Left colon (tissue), 2 donors: ENCODE measurements around the gene LCOR. TPM values are rescaled to one million over a fixed set of nuclear protein-coding genes. Genes with fewer than 3 reads are reported as not detected.
"Not testable (repeated sequence)": the region's sequence is repeated elsewhere in the genome, so short reads cannot be mapped to it uniquely, and the experiment has no call there.

Experiments
- ATAC-seq: fragments of 200-7000 bp; cut with Tn5 transposase; one replicate; pipeline ENCODE4 v1.9.1; 2020; ENCODE audit warnings: mild to moderate bottlenecking, moderate library complexity
- DNase-seq, 2 donors: peaks; one replicate each; pipeline ENCODE4 v3.0.0-alpha.2; 2020
- intact Hi-C, 2 donors: fragments of 100-400 bp; cut with DNase I in 1 of 2; cut with micrococcal nuclease in 1 of 2; formaldehyde crosslinking; loops; one replicate each; pipeline versions ENCODE4 v1.11.2 to v1.14.0; 2022; cut with DNase I, micrococcal nuclease
- long read RNA-seq: library from polyadenylated mRNA; unstranded; transcript quantifications from one replicate; pipeline ENCODE4 v2.0.0, GENCODE V29; 2021
- total RNA-seq, 2 donors: library from RNA; stranded (reverse); fragmentation: NEBNext Ultra II Directional; extraction: Animal tissue kit (Norgen Biotek cat#: 25700); gene quantifications; one replicate each; pipeline ENCODE4 v1.2.1, GENCODE V29; 2021
- donor health status: DM: no; HTN: no; CAD: no.
- donor health status: DM: yes; HTN: yes; CAD: no.

The LCOR gene
- total RNA-seq, result 10 to 100 TPM; 82.4 to 93.7 TPM
- long read RNA-seq, full-length matches to known transcripts, result 9 of 58 reads
- long read RNA-seq, partial matches to known transcripts, result 17 of 58 reads
- long read RNA-seq, other reads (novel, unspliced or antisense), result 32 of 58 reads

DNA sequence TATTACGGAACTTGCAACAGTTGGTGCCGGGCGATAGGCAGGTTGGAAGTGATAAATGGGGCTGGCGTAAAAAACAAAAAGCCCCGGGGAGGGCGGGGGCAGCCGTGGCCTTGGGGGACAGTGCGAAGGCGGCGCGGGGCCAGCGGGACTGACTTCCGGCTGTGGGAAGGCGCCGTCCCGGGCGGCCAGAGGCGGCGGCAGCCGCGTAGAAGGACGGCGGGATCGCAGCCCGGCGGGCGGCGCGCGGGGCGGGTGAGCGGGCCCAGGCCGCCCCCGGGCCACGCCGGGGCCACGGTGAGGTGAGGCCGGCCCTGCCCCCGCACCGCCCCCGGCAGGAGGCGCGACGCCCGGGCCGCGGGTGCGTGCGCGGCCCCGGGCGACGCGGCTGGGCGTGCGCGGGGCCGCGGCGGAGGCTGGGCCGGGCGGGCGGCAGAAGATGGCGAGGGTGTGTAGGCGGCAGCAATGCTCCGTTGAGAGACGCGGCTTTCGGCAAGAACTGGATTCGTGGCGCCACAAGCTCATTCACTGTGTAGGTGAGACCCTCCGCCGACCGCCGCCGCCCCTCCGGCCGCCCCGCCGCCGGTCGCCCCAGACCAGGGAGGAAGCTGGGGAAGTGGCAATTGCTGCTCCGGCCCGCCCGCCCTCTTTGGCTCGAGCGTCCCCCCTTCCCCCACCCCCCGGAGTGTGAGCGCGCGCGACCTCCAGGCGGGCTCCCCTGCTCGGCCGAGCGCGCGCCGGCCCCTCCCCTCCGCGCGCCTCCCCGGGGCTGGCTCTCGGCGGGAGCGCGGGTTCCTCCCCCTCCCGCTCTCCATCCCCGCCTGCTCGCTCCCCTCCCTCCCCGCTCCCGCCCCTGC, at the start of gene LCOR:
TSS of gene LCOR (plus strand) at position 432 of the 854 bp plus-strand sequence. CDS start 116,760 bp downstream, outside the sequence.
- intact Hi-C loops, result loop anchor here in 1 of 2 donors (10.0 kb wide), 1 partner anchor 457 kb away; no protein-coding TSS in a partner anchor
- ATAC-seq, result peak; percentile 74
- peak; percentile 83 to 88 for DNase-seq

DNA sequence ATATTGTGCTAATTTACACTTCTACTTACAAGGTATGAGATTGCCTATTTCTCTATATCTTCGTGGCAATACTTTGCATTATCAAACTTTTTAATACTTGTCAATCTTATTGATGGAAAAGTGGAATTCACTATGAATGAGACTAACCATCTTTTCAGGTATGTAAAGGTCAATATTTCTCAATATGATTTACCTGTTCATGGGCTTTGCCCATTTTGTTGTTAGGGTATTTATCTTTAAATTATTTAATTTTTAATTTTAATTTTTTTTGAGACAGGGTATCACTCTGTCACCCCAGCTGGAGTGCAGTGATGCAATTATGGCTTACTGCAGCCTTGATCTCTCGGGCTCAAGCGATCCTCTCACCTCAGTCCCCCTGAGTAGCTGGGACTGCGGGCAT, 47.8 kb upstream of the LCOR start:
- ATAC-seq (no peak), DNase-seq (no peak)
- intact Hi-C loops, result no loop called here

DNA sequence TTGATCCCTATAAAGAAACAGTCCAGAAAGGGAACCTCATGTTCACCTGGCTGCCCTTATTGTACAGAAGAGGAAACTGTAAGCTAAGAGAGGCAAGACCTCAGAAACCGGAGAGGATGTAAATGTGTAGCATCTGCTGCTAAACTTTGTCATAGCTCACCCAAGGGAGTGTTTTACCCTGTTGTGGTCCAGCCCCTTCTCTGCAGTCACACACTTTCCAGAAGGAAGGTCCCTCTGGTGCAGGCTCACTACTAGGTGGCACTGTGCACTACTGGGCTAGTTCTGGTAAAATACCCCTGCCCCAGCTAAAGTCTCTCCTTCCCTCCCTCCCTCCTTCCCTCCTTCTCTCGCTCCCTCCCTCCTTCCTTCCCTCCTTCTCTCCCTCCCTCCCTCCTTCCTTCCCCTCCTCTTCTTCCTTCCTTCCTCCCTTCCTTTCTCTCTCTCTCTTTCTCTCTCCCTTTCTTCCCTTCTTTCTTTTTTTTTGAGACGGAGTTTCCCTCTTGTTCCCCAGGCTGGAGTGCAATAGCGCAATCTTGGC, 42.5 kb upstream of the LCOR start:
- DNase-seq (peak in 1 of 2 donors; percentile 79), ATAC-seq (peak; percentile 81)
- intact Hi-C loops, result no loop called here

GRCh38 chr10:96791902-96792301, 40.2 kb upstream of the LCOR start:
- DNase-seq, result no peak
- intact Hi-C loops, result no loop called here
- no peak for ATAC-seq

DNA sequence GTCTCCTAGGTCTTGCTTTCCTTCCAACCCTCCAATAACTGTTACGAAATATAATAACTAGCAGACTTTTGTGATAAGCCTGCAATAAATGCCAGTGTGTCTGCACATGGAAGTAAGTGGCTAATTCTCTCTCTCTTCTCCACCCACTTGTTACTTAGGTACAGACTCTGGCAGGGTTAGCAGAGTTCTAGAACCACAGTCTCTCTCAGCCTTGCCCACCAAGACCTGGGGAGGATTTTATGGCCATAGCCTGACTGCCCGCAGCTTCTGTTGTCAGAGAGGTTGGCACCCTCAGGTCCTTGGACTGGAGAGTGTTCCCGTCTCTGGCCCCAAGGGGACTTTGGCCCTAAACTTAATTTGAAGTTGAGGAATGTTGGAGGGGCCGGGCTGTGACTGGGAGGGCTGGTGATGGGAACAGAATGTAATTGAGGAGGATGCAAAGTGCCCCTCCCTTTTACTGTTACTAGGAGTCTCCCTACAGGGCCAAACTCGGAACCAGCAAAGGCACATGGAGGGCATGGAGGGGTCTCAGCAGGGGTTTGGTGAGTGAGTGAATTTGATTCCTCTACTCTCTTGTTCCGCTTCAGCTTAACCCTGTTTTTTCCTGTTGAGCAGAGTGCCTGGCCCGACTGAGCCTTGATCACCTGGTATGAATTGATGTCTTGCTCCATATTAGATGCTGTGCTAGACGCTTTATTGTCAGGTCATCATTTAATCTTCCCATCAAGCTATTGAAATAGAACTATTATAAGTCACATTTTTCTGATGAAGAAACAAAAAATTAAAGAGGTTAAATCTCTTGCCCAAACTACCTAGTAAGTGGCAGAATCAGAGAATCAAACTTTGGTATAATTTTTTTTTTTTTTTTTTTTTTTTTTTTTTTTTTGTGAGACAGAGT, 37.0 kb upstream of the LCOR start:
- intact Hi-C loops, result no loop called here
- ATAC-seq (peak; percentile 80), DNase-seq (peak; percentile 48 to 83)

GRCh38 chr10:96797485-96797884, 34.6 kb upstream of the LCOR start:
- intact Hi-C loops, result no loop called here
- no peak for ATAC-seq
- DNase-seq, result no peak

DNA sequence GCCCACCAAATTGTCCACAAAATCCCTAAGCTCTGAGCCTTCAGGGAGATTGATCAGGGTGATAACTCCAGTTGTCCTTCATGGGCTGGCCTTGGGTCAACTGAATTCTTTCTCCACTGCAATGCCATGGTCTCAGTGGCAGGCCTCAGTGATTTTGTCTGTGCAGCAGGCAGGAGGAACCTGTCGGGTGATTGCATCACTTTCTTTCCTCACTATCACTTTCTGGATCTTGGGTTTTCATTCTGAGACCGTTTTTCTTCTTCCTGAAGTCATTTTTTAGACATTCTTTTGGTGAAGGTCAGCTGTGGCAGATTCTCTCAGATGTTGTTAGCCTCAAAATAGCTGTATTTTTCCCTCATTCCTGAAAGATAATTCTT, 28.8 kb upstream of the LCOR start:
- DNase-seq, result no peak
- intact Hi-C loops, result no loop called here
- no peak for ATAC-seq

DNA sequence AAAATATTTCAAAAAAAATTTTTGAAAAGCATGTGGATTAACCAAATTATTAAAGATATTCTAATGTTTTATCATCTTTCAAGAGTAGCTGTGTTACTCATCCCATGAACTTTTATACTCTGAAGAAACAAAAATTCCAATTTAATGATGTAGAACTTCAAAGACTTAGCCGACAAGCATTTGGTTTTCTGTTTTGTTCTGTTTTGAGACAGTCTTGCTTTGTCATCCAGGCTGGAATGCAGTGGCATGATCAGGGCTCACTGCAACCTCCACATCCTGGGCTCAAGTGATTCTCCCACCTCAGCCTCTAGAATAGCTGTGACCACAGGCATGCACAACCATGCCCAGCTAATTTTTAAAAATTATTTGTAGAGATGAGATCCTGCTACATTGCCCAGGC, 17.8 kb upstream of the LCOR start:
- ATAC-seq (no peak), DNase-seq (no peak)
- intact Hi-C loops, result no loop called here

DNA sequence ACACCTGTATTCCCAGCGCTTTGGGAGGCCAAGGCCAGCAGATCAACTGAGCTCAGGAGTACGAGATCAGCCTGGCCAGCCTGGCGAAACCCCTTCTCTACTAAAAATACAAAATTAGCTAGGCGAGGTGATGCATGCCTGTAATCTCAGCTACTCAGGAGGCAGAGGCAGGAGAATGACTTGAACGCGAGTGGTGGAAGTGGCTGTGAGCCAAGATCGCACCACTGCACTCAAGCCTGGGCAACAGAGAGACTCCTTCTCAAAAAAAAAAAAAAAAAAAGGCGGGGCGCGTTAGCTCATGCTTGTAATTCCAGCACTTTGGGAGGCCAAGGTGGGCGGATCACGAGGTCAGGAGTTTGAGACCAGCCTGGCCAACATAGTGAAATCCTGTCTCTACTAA, 13.1 kb upstream of the LCOR start:
- intact Hi-C loops, ATAC-seq, DNase-seq: not testable (repeated sequence)

DNA sequence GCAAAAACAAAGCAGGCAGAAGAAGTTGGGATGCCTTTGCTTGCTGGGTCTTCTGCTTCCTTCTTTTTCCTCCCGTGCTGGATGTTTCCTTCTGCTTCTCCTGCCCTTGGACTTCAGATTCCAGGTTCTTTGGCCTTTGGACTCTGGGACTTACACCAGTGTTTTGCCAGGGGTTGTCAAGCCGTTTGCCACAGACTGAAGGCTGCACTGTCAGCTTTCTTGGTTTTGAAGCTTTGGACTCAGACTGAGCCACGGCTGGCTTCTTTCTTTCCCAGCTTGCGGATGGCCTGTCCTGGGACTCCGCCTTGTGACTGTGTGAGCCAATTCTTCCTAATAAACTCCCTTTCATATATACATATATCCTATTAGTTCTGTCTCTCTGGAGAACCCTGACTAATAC, 11.3 kb upstream of the LCOR start:
- ATAC-seq (peak; percentile 55), DNase-seq (no peak)
- intact Hi-C loops, result no loop called here

- intact Hi-C loops, result no loop called here
- no peak for ATAC-seq
- DNase-seq, result no peak
Observed at GRCh38 chr10:96826438-96826837, 5.7 kb upstream of the LCOR start.

- ATAC-seq, result no peak
- intact Hi-C loops, result no loop called here
Observed at GRCh38 chr10:96828609-96829008, 3.5 kb upstream of the LCOR start.

DNA sequence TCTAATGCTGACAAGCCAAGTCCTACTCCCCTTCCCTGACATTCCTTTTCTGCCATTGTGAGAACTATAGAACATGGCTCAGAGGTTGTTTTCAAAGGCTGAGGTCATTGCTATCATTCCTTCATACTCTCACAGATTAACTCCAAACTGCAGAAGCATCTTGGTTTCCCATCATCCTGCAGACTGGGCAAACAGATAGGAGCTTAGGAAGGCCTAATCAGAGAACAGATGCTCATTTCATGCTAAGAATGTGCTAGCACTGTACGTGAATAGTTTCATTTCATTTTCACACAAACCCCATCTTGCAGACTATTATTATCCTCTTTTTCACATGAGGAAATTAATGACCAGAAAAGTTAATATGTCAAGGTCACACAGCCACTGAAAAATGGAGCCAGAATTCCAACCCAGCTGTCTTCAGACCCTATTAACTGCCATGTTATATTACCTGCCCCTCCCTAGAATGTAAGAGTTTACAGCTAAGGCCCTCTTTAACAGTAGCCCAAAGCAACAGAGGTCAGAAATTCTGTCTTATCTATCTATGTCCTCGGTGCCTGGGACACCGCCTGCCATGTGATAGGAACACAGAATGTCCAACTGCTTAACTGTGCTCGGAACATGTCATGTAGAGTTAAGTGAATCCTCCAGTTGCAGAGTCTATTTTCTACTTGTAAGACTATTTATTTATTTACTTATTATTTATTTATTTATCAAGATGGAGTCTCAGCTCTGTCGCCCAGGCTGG, 2.9 kb upstream of the LCOR start:
- intact Hi-C loops, result no loop called here
- no peak for DNase-seq
- ATAC-seq, result no peak

More at GRCh38 chr10:96828609-96829008, 3.5 kb upstream of the LCOR start:
- no peak for DNase-seq

DNA sequence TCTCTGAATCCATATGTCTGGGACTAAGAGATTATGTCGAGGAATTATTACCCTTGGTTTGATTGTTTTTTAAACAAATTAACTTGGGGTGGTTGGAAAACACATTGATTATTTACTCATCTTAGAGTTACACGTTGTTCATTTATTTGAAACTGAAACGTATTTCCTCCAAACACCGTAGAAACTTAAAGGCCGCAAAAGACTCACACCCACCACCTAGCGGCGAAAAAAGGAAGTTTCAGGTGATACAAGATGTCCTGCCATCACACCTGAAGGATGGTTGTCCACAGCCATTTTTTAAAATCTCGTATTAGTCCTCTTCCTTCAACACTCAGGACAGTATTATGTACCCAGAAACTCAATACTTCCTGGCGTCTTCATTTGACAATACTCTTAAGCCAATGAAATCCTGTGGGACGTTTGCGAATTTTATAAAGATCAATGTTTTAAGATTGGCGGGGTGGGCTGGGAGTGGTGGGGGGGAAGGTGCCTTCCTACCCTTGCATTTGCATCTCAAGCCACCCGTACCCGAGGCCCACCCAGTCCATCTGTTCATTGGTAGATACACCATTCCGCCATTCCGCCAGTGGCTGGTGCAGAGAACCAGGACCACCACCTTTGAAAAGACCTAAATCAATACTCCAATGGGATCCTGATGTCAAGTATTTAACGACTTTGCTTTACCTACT, 1.4 kb upstream of the LCOR start:
- ATAC-seq (peak; percentile 24), DNase-seq (peak; percentile 65 to 81)
- intact Hi-C loops, result loop anchor here in 1 of 2 donors (10.0 kb wide), 1 partner anchor 456 kb away; no protein-coding TSS in a partner anchor

DNA sequence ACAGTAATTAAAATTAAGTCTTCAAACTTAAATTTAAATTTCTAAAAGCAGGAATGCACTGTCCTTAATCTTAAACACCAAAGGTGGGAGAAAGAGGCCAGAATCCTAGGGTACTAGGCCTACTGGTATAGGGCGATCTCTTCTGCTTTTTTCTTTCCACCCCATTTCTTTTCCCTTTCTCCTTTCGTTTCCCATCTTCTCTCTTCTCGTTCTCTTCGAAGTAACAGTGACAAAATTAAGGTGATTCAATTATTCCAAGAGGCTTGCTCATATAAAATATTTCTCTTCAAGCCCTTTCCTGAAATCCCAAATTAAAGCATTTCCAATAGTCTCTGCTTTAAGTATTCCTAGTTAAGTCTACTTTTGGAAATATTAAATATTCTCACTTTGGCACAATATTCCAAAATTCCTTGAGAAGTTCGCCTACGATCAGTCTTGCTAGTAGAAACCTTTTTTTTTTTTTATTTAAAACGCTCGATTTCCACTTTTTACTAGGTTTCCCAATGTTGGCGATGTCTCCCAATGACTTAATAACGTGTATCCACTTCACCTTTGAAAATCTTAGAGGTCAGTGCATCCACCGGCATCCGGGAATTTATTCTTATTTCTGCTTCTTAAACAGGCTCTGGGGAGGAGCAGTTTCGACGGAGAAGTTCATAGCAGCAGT, 765 bp upstream of the LCOR start:
- DNase-seq (no peak), ATAC-seq (no peak)
- intact Hi-C loops, result loop anchor here in 1 of 2 donors (10.0 kb wide), 1 partner anchor 457 kb away; no protein-coding TSS in a partner anchor

DNA sequence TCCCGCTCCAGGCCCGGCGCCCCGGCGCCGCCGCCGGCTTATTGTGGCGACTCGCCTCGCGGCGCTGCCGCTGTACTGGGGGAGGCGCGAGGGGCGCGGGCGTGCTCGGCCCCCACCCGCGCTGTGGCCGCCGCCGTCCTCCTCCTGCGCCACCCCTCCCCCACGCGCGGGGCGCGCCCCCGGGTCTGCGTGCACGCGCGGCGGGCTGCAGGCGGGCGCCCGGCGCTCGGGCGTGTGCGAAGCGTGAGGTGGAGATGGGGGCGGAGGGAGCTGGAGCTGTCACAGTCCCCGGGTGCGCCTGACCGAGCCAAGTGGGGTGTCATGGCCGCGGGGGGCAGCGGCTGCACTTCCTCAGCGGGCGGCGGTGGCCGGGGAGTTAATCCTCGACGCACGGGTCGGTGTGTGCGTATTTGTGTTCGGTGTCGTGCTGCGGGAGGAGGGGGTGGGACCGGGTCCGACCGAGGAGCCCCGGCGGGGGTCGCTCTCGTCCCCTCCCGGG, 672 bp downstream of the LCOR start:
- intact Hi-C loops, result loop anchor here in 1 of 2 donors (10.0 kb wide), 1 partner anchor 458 kb away; no protein-coding TSS in a partner anchor
- peak; percentile 73 for ATAC-seq
- peak; percentile 89 to 91 for DNase-seq
